Sigmoid colon (tissue), 4 donors: ENCODE data around the gene HUS1B.

Experiments
- CTCF ChIP-seq, 4 experiments: fragments of 450-650 bp in 3 of 4; fragments of 200-600 bp in 1 of 4; IDR thresholded peaks; one replicate each; pipeline ENCODE4 v1.5.1; 2016 to 2019; ENCODE audit warnings: antibody characterized with exemption in 4 of 4, mild to moderate bottlenecking in 3 of 4, moderate library complexity in 2 of 4
- POLR2AphosphoS5 ChIP-seq, 4 donors: sonication (generic); formaldehyde crosslinking; IDR thresholded peaks; one replicate each; pipeline ENCODE4 v1.6.1; 2017; ENCODE audit warnings: antibody characterized with exemption in 4 of 4

GRCh38 chr6:680666-681340, 23.9 kb upstream of the HUS1B start:
- TF ChIP-seq CTCF (IDR thresholded peaks at IDR 0.05) (no peak), POLR2AphosphoS5 (IDR thresholded peaks at IDR 0.05) (no peak)
